IPS-18a (cell line): ENCODE measurements around the gene MLLT3.

Experiments
- H3K27ac ChIP-seq: one replicate; pipeline ENCODE4 v1.5.1; 2013; ENCODE audit warnings: low read length
- H3K27me3 ChIP-seq: one replicate; pipeline ENCODE4 v1.6.1; 2013; ENCODE audit warnings: mild to moderate bottlenecking, low read length; ENCODE audit not compliant: control insufficient read depth, insufficient read depth
- H3K36me3 ChIP-seq: one replicate; pipeline ENCODE4 v1.6.1; 2013; ENCODE audit warnings: low read depth, low read length; ENCODE audit not compliant: control insufficient read depth
- H3K4me1 ChIP-seq: one replicate; pipeline ENCODE4 v1.6.1; 2013; ENCODE audit warnings: low read depth, low read length; ENCODE audit not compliant: control insufficient read depth
- H3K4me3 ChIP-seq: one replicate; pipeline ENCODE4 v1.5.1; 2013; ENCODE audit warnings: low read length
- H3K9ac ChIP-seq: one replicate; pipeline ENCODE4 v1.6.1; 2013; ENCODE audit warnings: mild to moderate bottlenecking, low read length, moderate library complexity
- H3K9me3 ChIP-seq: one replicate; pipeline ENCODE4 v1.6.1; 2013; ENCODE audit warnings: low read depth, low read length; ENCODE audit not compliant: control insufficient read depth

Gene MLLT3

DNA sequence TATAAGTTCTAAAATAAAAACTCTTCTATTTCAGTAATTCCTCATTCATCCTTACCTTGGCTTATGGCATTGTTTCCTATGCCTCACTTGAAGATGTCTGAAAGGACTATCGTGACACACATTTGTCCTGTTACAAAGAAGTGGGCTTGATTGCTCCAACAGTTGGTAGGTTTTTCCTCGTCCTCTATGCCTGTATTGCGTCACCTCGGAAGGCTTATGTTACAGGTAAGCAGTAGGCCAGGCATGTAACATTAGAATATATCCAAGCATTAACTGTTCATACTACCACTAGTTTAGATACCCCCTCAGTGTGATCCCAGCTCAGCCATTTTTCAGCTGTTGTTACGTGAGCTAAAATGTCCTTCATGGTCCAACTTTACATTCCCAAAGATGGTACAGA, 116.7 kb downstream of the MLLT3 start:
- H3K9ac ChIP-seq, result no peak overlapping the region
- no peak overlapping the region for H3K4me3 ChIP-seq
- H3K36me3 ChIP-seq, result no peaks in the 10 kb centered on the region
- H3K9me3 ChIP-seq, result no peaks in the 10 kb centered on the region
- no peaks in the 10 kb centered on the region for H3K27me3 ChIP-seq
- no peak overlapping the region for H3K27ac ChIP-seq
- H3K4me1 ChIP-seq, result no peaks in the 10 kb centered on the region

- Histone ChIP-seq H3K4me3 (no peak overlapping the region), H3K36me3 (no peaks in the 10 kb centered on the region), H3K9me3 (no peaks in the 10 kb centered on the region), H3K27ac (no peak overlapping the region), H3K4me1 (no peaks in the 10 kb centered on the region), H3K27me3 (no peaks in the 10 kb centered on the region), H3K9ac (no peak overlapping the region)
Observed at GRCh38 chr9:20504930-20505329, 117.4 kb downstream of the MLLT3 start.

DNA sequence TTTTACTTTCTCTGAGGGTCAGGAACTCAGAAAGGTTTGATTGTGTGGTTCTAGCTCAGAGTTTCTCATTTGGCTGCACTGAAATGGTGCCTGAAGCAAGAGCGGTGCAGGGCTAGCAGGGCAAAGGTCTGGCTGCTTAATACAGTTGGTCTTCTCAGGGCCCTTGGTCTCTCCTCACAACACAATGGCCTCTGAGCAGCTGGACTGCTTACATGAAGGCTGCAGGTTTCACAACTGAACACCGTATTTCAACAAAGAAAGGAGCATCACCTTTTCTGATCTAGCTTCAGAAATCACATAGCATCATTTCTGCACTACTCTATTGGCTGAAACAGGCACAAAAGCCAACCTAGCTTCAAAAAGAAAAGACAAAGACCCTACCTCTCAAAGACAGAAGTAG, 122.2 kb downstream of the MLLT3 start:
- Histone ChIP-seq H3K4me3 (no peak overlapping the region), H3K4me1 (peaks cover 4% of the 10 kb centered on the region), H3K9ac (no peak overlapping the region), H3K9me3 (no peaks in the 10 kb centered on the region), H3K27ac (no peak overlapping the region), H3K27me3 (no peaks in the 10 kb centered on the region), H3K36me3 (no peaks in the 10 kb centered on the region)

GRCh38 chr9:20499013-20499412, 123.3 kb downstream of the MLLT3 start:
- Histone ChIP-seq H3K27ac (no peak overlapping the region), H3K27me3 (no peaks in the 10 kb centered on the region), H3K4me3 (no peak overlapping the region), H3K36me3 (no peaks in the 10 kb centered on the region), H3K9me3 (no peaks in the 10 kb centered on the region), H3K4me1 (peaks cover 6% of the 10 kb centered on the region), H3K9ac (no peak overlapping the region)

- H3K36me3 ChIP-seq, result no peaks in the 10 kb centered on the region
- no peaks in the 10 kb centered on the region for H3K9me3 ChIP-seq
- no peak overlapping the region for H3K9ac ChIP-seq
- no peaks in the 10 kb centered on the region for H3K27me3 ChIP-seq
- peaks cover 6% of the 10 kb centered on the region for H3K4me1 ChIP-seq
- H3K4me3 ChIP-seq, result no peak overlapping the region
- H3K27ac ChIP-seq, result no peak overlapping the region
Observed at GRCh38 chr9:20496328-20496727, 126.0 kb downstream of the MLLT3 start.

DNA sequence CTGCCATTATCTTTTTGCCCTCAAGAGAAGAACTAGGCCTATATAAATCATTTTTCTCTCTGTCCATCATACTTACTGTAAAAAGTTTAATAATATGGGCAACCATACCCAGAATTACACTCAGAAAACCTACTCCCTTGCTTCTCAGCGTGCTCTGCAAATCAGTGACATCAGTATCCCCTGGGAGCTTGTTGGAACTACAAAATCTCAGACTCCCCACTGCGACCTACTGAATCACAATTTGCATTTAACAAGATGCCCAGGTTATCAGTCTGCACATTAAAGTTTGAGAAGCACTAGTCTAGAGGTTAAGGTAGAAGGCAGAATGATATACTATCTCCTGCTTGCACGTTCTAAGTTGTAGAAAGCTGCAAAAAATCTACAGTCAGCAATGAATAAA, 127.2 kb downstream of the MLLT3 start:
- H3K27me3 ChIP-seq, result no peaks in the 10 kb centered on the region
- no peaks in the 10 kb centered on the region for H3K36me3 ChIP-seq
- H3K9ac ChIP-seq, result no peak overlapping the region
- peaks cover 6% of the 10 kb centered on the region for H3K4me1 ChIP-seq
- no peak overlapping the region for H3K4me3 ChIP-seq
- no peaks in the 10 kb centered on the region for H3K9me3 ChIP-seq
- H3K27ac ChIP-seq, result no peak overlapping the region

DNA sequence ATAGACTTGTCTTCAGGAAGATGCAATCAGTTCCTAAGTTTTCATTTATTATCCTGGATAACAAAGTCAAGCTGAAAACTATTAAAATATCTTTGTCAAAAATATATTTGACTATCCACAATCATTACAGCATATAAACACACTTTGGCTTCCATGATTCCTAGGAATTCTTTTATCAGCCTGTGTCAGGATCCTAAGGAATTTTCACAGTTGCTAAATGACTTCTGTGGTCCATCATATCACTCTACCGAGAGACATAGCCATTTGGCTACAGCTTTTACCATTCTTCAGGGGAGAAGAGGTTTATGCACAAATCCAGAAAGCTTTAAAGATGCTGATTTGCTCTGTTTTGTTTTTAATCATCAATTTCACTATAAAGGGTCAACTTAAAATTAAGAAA, 128.3 kb downstream of the MLLT3 start:
- Histone ChIP-seq H3K27ac (no peak overlapping the region), H3K9ac (no peak overlapping the region), H3K9me3 (no peaks in the 10 kb centered on the region), H3K4me3 (no peak overlapping the region), H3K36me3 (no peaks in the 10 kb centered on the region), H3K27me3 (no peaks in the 10 kb centered on the region), H3K4me1 (peaks cover 6% of the 10 kb centered on the region)

DNA sequence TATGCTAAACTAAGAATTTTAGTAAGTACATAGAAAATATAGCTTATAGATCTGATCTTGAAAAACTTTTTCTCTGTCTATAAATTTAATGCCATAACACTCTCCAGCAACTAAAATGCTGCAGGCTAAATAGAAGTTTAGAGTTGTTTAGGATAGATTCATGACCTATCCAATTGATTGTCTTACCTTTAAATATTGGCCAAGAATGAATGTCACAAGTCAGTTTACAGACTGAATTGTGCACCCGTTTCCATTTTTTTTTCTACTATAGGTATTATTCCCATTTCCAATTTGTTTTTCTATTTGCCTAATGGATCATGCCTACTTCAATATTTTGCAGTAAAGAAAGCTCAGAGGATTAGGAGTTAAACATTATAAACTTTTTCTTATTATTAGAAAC, 129.5 kb downstream of the MLLT3 start:
- Histone ChIP-seq H3K27ac (no peak overlapping the region), H3K36me3 (no peaks in the 10 kb centered on the region), H3K27me3 (no peaks in the 10 kb centered on the region), H3K4me3 (no peak overlapping the region), H3K9ac (no peak overlapping the region), H3K9me3 (no peaks in the 10 kb centered on the region), H3K4me1 (peaks cover 6% of the 10 kb centered on the region)

- peaks cover 6% of the 10 kb centered on the region for H3K4me1 ChIP-seq
- H3K4me3 ChIP-seq, result no peak overlapping the region
- no peak overlapping the region for H3K9ac ChIP-seq
- no peaks in the 10 kb centered on the region for H3K36me3 ChIP-seq
- no peaks in the 10 kb centered on the region for H3K9me3 ChIP-seq
- no peaks in the 10 kb centered on the region for H3K27me3 ChIP-seq
- H3K27ac ChIP-seq, result no peak overlapping the region
Observed at GRCh38 chr9:20491612-20492011, 130.7 kb downstream of the MLLT3 start.

DNA sequence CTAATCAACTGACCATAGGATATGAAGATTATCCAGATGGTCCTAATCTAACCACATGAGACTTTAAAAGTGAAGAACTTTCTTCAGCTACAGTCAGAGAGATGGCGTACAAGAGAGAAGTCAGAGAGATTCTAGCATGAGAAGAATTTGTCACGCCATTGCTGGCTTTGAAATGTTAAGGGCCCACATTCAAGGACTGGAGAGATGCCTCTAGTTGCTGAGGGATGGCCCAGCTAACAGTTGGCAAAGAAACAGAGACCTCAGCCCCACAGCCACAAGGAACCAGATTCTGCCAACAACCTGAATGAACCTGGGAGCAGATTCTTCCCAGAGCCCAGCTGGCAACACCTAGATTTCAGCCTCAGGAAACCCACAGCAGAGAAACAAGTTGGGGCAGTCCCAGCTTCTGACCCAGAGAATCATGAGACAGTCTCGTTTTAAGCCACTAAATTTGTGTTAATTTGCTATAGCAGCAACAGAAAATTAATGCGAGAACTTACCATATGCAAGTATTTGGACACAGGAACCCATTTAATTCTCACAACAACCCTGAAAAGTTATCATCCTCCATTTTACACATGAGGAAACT, 132.0 kb downstream of the MLLT3 start:
- H3K9me3 ChIP-seq, result no peaks in the 10 kb centered on the region
- no peak overlapping the region for H3K27ac ChIP-seq
- H3K4me1 ChIP-seq, result peaks cover 5% of the 10 kb centered on the region
- H3K4me3 ChIP-seq, result no peak overlapping the region
- H3K9ac ChIP-seq, result no peak overlapping the region
- H3K27me3 ChIP-seq, result no peaks in the 10 kb centered on the region
- no peaks in the 10 kb centered on the region for H3K36me3 ChIP-seq

- H3K9me3 ChIP-seq, result no peaks in the 10 kb centered on the region
- H3K4me1 ChIP-seq, result no peaks in the 10 kb centered on the region
- H3K4me3 ChIP-seq, result no peak overlapping the region
- H3K9ac ChIP-seq, result no peak overlapping the region
- no peak overlapping the region for H3K27ac ChIP-seq
- H3K36me3 ChIP-seq, result no peaks in the 10 kb centered on the region
- H3K27me3 ChIP-seq, result no peaks in the 10 kb centered on the region
Observed at GRCh38 chr9:20488691-20489090, 133.6 kb downstream of the MLLT3 start.

DNA sequence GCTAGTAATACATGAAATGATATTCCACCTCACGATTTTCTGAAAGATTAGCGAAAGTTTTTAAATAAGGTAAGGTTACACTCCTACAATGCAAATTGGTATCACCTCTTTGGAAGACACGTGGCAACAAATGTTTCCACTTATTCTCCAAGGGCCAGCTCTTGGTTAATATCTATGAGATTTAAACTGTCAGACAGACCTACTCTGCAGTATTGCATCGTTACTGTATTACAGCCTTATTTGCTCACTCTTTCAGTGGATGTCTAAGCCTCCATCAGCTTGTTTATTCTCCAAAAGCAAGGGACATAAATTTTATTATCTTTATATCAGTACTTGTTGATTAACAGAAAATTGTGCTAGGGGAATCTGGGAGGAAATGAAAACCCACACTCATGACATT, 135.7 kb downstream of the MLLT3 start:
- no peaks in the 10 kb centered on the region for H3K36me3 ChIP-seq
- H3K27ac ChIP-seq, result no peak overlapping the region
- no peaks in the 10 kb centered on the region for H3K9me3 ChIP-seq
- H3K4me3 ChIP-seq, result no peak overlapping the region
- H3K9ac ChIP-seq, result no peak overlapping the region
- H3K4me1 ChIP-seq, result no peaks in the 10 kb centered on the region
- H3K27me3 ChIP-seq, result no peaks in the 10 kb centered on the region
